HL-60 (cell line): ENCODE results near the gene TXNDC12.

Source experiments
- DNase-seq, 2 experiments: peaks; one replicate each; pipeline ENCODE4 v3.0.0-alpha.2; 2010 to 2020; ENCODE audit warnings: low read depth in 1 of 2, low spot score in 1 of 2
- H3K27ac ChIP-seq: fragments of 250-450 bp; sonication (Bioruptor Pico); replicated peaks from 2 replicates; pipeline ENCODE4 v1.5.1; 2020; ENCODE audit warnings: mild to moderate bottlenecking, moderate library complexity
- H3K27me3 ChIP-seq: fragments of 250-450 bp; sonication (Bioruptor Pico); 2 replicates; pipeline ENCODE4 v1.5.1; 2021; ENCODE audit warnings: mild to moderate bottlenecking, moderate library complexity; ENCODE audit not compliant: insufficient read depth, poor library complexity, severe bottlenecking
- H3K4me3 ChIP-seq: replicated peaks from 2 replicates; pipeline ENCODE4 v1.5.1; 2011; ENCODE audit warnings: mild to moderate bottlenecking, control low read depth, low read length; ENCODE audit not compliant: insufficient read depth
- CTCF ChIP-seq: IDR thresholded peaks from one replicate; pipeline ENCODE4 v1.5.1; 2011; ENCODE audit warnings: low read length, control low read depth, inconsistent platforms; ENCODE audit not compliant: insufficient read depth
- GABPA ChIP-seq: IDR thresholded peaks from 2 replicates; pipeline ENCODE4 v1.6.1; 2012; ENCODE audit warnings: low read depth
- POLR2AphosphoS5 ChIP-seq: IDR thresholded peaks from 2 replicates; pipeline ENCODE4 v1.6.1; 2012; ENCODE audit warnings: low read depth
- SPI1 ChIP-seq: IDR thresholded peaks from 2 replicates; pipeline ENCODE4 v1.6.1; 2012; ENCODE audit warnings: low read depth, mild to moderate bottlenecking, borderline replicate concordance
- TF ChIP-seq, protein P1 (sequence below): IDR thresholded peaks from 2 replicates; pipeline ENCODE4 v1.6.1; 2012; ENCODE audit warnings: low read depth; ENCODE audit not compliant: insufficient replicate concordance

The TXNDC12 gene

GRCh38 chr1:51973587-51974474 lies 81.2 kb downstream of the TXNDC12 start:
- H3K4me3 ChIP-seq = no peak overlapping the region
- H3K27me3 ChIP-seq = no peaks in the 10 kb centered on the region
- TF ChIP-seq GABPA = no peak
- TF ChIP-seq, protein P1, sequence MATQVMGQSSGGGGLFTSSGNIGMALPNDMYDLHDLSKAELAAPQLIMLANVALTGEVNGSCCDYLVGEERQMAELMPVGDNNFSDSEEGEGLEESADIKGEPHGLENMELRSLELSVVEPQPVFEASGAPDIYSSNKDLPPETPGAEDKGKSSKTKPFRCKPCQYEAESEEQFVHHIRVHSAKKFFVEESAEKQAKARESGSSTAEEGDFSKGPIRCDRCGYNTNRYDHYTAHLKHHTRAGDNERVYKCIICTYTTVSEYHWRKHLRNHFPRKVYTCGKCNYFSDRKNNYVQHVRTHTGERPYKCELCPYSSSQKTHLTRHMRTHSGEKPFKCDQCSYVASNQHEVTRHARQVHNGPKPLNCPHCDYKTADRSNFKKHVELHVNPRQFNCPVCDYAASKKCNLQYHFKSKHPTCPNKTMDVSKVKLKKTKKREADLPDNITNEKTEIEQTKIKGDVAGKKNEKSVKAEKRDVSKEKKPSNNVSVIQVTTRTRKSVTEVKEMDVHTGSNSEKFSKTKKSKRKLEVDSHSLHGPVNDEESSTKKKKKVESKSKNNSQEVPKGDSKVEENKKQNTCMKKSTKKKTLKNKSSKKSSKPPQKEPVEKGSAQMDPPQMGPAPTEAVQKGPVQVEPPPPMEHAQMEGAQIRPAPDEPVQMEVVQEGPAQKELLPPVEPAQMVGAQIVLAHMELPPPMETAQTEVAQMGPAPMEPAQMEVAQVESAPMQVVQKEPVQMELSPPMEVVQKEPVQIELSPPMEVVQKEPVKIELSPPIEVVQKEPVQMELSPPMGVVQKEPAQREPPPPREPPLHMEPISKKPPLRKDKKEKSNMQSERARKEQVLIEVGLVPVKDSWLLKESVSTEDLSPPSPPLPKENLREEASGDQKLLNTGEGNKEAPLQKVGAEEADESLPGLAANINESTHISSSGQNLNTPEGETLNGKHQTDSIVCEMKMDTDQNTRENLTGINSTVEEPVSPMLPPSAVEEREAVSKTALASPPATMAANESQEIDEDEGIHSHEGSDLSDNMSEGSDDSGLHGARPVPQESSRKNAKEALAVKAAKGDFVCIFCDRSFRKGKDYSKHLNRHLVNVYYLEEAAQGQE = no peak
- TF ChIP-seq POLR2AphosphoS5 = no peak
- no peak for TF ChIP-seq CTCF
- TF ChIP-seq SPI1 = no peak
- H3K27ac ChIP-seq = no peak overlapping the region
- no peak for DNase-seq
